Measurements from ENCODE around the gene WDR18. TPM values are rescaled to one million over a fixed set of nuclear protein-coding genes. Genes with fewer than 3 reads are reported as not detected.

The WDR18 gene
- total RNA-seq, 1 donor from 2014 or later = 60.0 TPM

- no peaks in the 10 kb centered on the region for H3K27me3 ChIP-seq (ENCODE audit: insufficient read depth, low read length)
- Mint-ChIP-seq H3K27me3 (ENCODE audit: low read depth, unreplicated experiment) (no peaks in the 10 kb centered on the region), H3K4me3 (ENCODE audit: unreplicated experiment) (peak overlapping the region; percentile 71), H3K36me3 (ENCODE audit: low read depth, unreplicated experiment) (no peaks in the 10 kb centered on the region), H3K4me1 (ENCODE audit: low read depth, unreplicated experiment) (peaks cover 22% of the 10 kb centered on the region), H3K27ac (ENCODE audit: unreplicated experiment) (peak overlapping the region; percentile 78), H3K9me3 (ENCODE audit: unreplicated experiment) (no peaks in the 10 kb centered on the region)
- H3K4me3 ChIP-seq (ENCODE audit: insufficient read depth, low read depth, low read length) = no peak overlapping the region
- peaks cover 78% of the 10 kb centered on the region for H4K20me1 ChIP-seq (ENCODE audit: insufficient read depth, low read length)
- no peaks in the 10 kb centered on the region for H3K36me3 ChIP-seq (ENCODE audit: insufficient read depth, low read length)
- no peak for DNase-seq (ENCODE audit: low read depth)
- peak overlapping the region; percentile 48 for H3K27ac ChIP-seq (ENCODE audit: low read depth, low read length)
- TF ChIP-seq EZH2 (IDR thresholded peaks at IDR 0.05; ENCODE audit: insufficient read depth, low read length) = no peak
- H3K79me2 ChIP-seq (ENCODE audit: insufficient read depth, low read length) = peaks cover 82% of the 10 kb centered on the region
- FAIRE-seq = no peak
- H3K9me3 ChIP-seq (ENCODE audit: insufficient read depth, low read depth, low read length) = no peaks in the 10 kb centered on the region
- H3K4me1 ChIP-seq (ENCODE audit: insufficient read depth, low read length) = peaks cover 34% of the 10 kb centered on the region
- peak overlapping the region; percentile 70 for H3K4me2 ChIP-seq (ENCODE audit: low read length)
- no peak overlapping the region for H2AFZ ChIP-seq (ENCODE audit: low read depth, low read length)
- H3K9ac ChIP-seq (ENCODE audit: low read length) = peak overlapping the region; percentile 41
Measured at GRCh38 chr19:1015782-1016646, 31.9 kb downstream of the WDR18 start.

GRCh38 chr19:1016647-1017114, 32.5 kb downstream of the WDR18 start:
- Mint-ChIP-seq H3K36me3 (ENCODE audit: low read depth, unreplicated experiment) (no peaks in the 10 kb centered on the region), H3K9me3 (ENCODE audit: unreplicated experiment) (no peaks in the 10 kb centered on the region), H3K4me1 (ENCODE audit: low read depth, unreplicated experiment) (peaks cover 22% of the 10 kb centered on the region), H3K27me3 (ENCODE audit: low read depth, unreplicated experiment) (no peaks in the 10 kb centered on the region), H3K27ac (ENCODE audit: unreplicated experiment) (peak overlapping the region; percentile 78), H3K4me3 (ENCODE audit: unreplicated experiment) (peak overlapping the region; percentile 75)
- H3K36me3 ChIP-seq (ENCODE audit: insufficient read depth, low read length) = no peaks in the 10 kb centered on the region
- H3K27ac ChIP-seq (ENCODE audit: low read depth, low read length) = peak overlapping the region; percentile 48
- peaks cover 34% of the 10 kb centered on the region for H3K4me1 ChIP-seq (ENCODE audit: insufficient read depth, low read length)
- TF ChIP-seq CTCF (IDR thresholded peaks at IDR 0.05; ENCODE audit: insufficient read depth, low read depth, low read length) = no peak
- no peak for TF ChIP-seq EZH2 (IDR thresholded peaks at IDR 0.05; ENCODE audit: insufficient read depth, low read length)
- FAIRE-seq (no peak), DNase-seq (ENCODE audit: low read depth) (peak; percentile 76)
- H3K4me3 ChIP-seq (ENCODE audit: insufficient read depth, low read depth, low read length) = peak overlapping the region; percentile 15
- no peak overlapping the region for H2AFZ ChIP-seq (ENCODE audit: low read depth, low read length)
- no peaks in the 10 kb centered on the region for H3K27me3 ChIP-seq (ENCODE audit: insufficient read depth, low read length)
- peaks cover 82% of the 10 kb centered on the region for H3K79me2 ChIP-seq (ENCODE audit: insufficient read depth, low read length)
- peak overlapping the region; percentile 51 for H3K9ac ChIP-seq (ENCODE audit: low read length)
- peak overlapping the region; percentile 70 for H3K4me2 ChIP-seq (ENCODE audit: low read length)
- H4K20me1 ChIP-seq (ENCODE audit: insufficient read depth, low read length) = peaks cover 78% of the 10 kb centered on the region
- H3K9me3 ChIP-seq (ENCODE audit: insufficient read depth, low read depth, low read length) = no peaks in the 10 kb centered on the region

- H3K27me3 ChIP-seq (ENCODE audit: insufficient read depth, low read length) = no peaks in the 10 kb centered on the region
Measured at GRCh38 chr19:1017115-1017905, 33.2 kb downstream of the WDR18 start.

More at GRCh38 chr19:1017115-1017905, 33.2 kb downstream of the WDR18 start:
- Histone ChIP-seq H2AFZ (ENCODE audit: low read depth, low read length) (no peak overlapping the region), H3K9ac (ENCODE audit: low read length) (peak overlapping the region; percentile 51), H3K4me1 (ENCODE audit: insufficient read depth, low read length) (peaks cover 34% of the 10 kb centered on the region), H3K36me3 (ENCODE audit: insufficient read depth, low read length) (no peaks in the 10 kb centered on the region), H3K9me3 (ENCODE audit: insufficient read depth, low read depth, low read length) (no peaks in the 10 kb centered on the region), H4K20me1 (ENCODE audit: insufficient read depth, low read length) (peaks cover 78% of the 10 kb centered on the region), H3K79me2 (ENCODE audit: insufficient read depth, low read length) (peaks cover 82% of the 10 kb centered on the region), H3K4me2 (ENCODE audit: low read length) (peak overlapping the region; percentile 70), H3K4me3 (ENCODE audit: insufficient read depth, low read depth, low read length) (peak overlapping the region; percentile 15), H3K27ac (ENCODE audit: low read depth, low read length) (peak overlapping the region; percentile 48)
- peak overlapping the region; percentile 78 for H3K27ac Mint-ChIP-seq (ENCODE audit: unreplicated experiment)
- H3K4me1 Mint-ChIP-seq (ENCODE audit: low read depth, unreplicated experiment) = peaks cover 22% of the 10 kb centered on the region
- FAIRE-seq = no peak
- no peaks in the 10 kb centered on the region for H3K27me3 Mint-ChIP-seq (ENCODE audit: low read depth, unreplicated experiment)
- no peak for DNase-seq (ENCODE audit: low read depth)
- peak overlapping the region; percentile 75 for H3K4me3 Mint-ChIP-seq (ENCODE audit: unreplicated experiment)
- H3K9me3 Mint-ChIP-seq (ENCODE audit: unreplicated experiment) = no peaks in the 10 kb centered on the region
- H3K36me3 Mint-ChIP-seq (ENCODE audit: low read depth, unreplicated experiment) = no peaks in the 10 kb centered on the region
- no peak for TF ChIP-seq CTCF (IDR thresholded peaks at IDR 0.05; ENCODE audit: insufficient read depth, low read depth, low read length)
- no peak for TF ChIP-seq EZH2 (IDR thresholded peaks at IDR 0.05; ENCODE audit: insufficient read depth, low read length)
